Measurements from ENCODE around the gene TTC4. TPM values are rescaled to one million over a fixed set of nuclear protein-coding genes. Genes with fewer than 3 reads are reported as not detected.

TTC4 gene
- total RNA-seq, 1 experiment from 2014 or later = 25.5 TPM

GRCh38 chr1:54745864-54746263 is 30.2 kb downstream of the TTC4 start:
- no TSS peak for BruUV-seq (replicated peaks)
- Histone ChIP-seq H3K9me3 (ENCODE audit: low read depth, low read length, poor library complexity, severe bottlenecking) (no peaks in the 10 kb centered on the region), H3K4me3 (ENCODE audit: low read depth, low read length, poor library complexity, severe bottlenecking) (no peak overlapping the region), H3K36me3 (ENCODE audit: insufficient read depth, low read length, poor library complexity, severe bottlenecking) (peaks cover 16% of the 10 kb centered on the region), H3K27ac (ENCODE audit: low read depth, low read length, poor library complexity, severe bottlenecking) (no peak overlapping the region), H3K27me3 (replicated peaks; ENCODE audit: insufficient read depth, low read depth, low read length, poor library complexity) (no peaks in the 10 kb centered on the region), H3K4me1 (ENCODE audit: insufficient read depth, low read length, poor library complexity, severe bottlenecking) (no peaks in the 10 kb centered on the region)
- intact Hi-C loops (cut with micrococcal nuclease; ENCODE audit: unreplicated experiment) = no loop called here
- CTCF ChIA-PET = interaction anchor here (0.6 kb wide), 1 partner anchor 608 kb away, joined by 3 read pairs; no protein-coding TSS in a partner anchor
- POLR2A ChIA-PET (ENCODE audit: low non-redundant PET) = no interaction called here
- TF ChIP-seq CTCF (conservative IDR thresholded peaks at IDR 0.05; ENCODE audit: low read depth, low read length) = no peak
- no peak for TF ChIP-seq EZH2 (IDR thresholded peaks at IDR 0.05; ENCODE audit: borderline replicate concordance, low read depth, low read length, poor library complexity, severe bottlenecking)
- no peak for DNase-seq (ENCODE audit: low spot score)

GRCh38 chr1:54748094-54748835 is 32.6 kb downstream of the TTC4 start:
- no peak for TF ChIP-seq EZH2 (IDR thresholded peaks at IDR 0.05; ENCODE audit: borderline replicate concordance, low read depth, low read length, poor library complexity, severe bottlenecking)
- no peak for TF ChIP-seq CTCF (conservative IDR thresholded peaks at IDR 0.05; ENCODE audit: low read depth, low read length)
- no peak for DNase-seq (ENCODE audit: low spot score)
- no TSS peak for BruUV-seq (replicated peaks)
- H3K27ac ChIP-seq (ENCODE audit: low read depth, low read length, poor library complexity, severe bottlenecking) = no peak overlapping the region
- ChIA-PET POLR2A (ENCODE audit: low non-redundant PET) (no interaction called here), CTCF (no interaction called here)
- intact Hi-C loops (cut with micrococcal nuclease; ENCODE audit: unreplicated experiment) = no loop called here
- H3K36me3 ChIP-seq (ENCODE audit: insufficient read depth, low read length, poor library complexity, severe bottlenecking) = peaks cover 6% of the 10 kb centered on the region
- no peak overlapping the region for H3K4me3 ChIP-seq (ENCODE audit: low read depth, low read length, poor library complexity, severe bottlenecking)
- no peaks in the 10 kb centered on the region for H3K27me3 ChIP-seq (replicated peaks; ENCODE audit: insufficient read depth, low read depth, low read length, poor library complexity)
- H3K4me1 ChIP-seq (ENCODE audit: insufficient read depth, low read length, poor library complexity, severe bottlenecking) = no peaks in the 10 kb centered on the region
- H3K9me3 ChIP-seq (ENCODE audit: low read depth, low read length, poor library complexity, severe bottlenecking) = no peaks in the 10 kb centered on the region

GRCh38 chr1:54750596-54750995 is 34.9 kb downstream of the TTC4 start:
- H3K4me3 ChIP-seq (ENCODE audit: low read depth, low read length, poor library complexity, severe bottlenecking) = no peak overlapping the region
- H3K27ac ChIP-seq (ENCODE audit: low read depth, low read length, poor library complexity, severe bottlenecking) = no peak overlapping the region
- no peaks in the 10 kb centered on the region for H3K27me3 ChIP-seq (replicated peaks; ENCODE audit: insufficient read depth, low read depth, low read length, poor library complexity)
- H3K4me1 ChIP-seq (ENCODE audit: insufficient read depth, low read length, poor library complexity, severe bottlenecking) = no peaks in the 10 kb centered on the region
- no peaks in the 10 kb centered on the region for H3K9me3 ChIP-seq (ENCODE audit: low read depth, low read length, poor library complexity, severe bottlenecking)
- no peak for DNase-seq (ENCODE audit: low spot score)
- H3K36me3 ChIP-seq (ENCODE audit: insufficient read depth, low read length, poor library complexity, severe bottlenecking) = no peaks in the 10 kb centered on the region
- TF ChIP-seq EZH2 (IDR thresholded peaks at IDR 0.05; ENCODE audit: borderline replicate concordance, low read depth, low read length, poor library complexity, severe bottlenecking) = no peak
- no peak for TF ChIP-seq CTCF (conservative IDR thresholded peaks at IDR 0.05; ENCODE audit: low read depth, low read length)
- ChIA-PET CTCF (no interaction called here), POLR2A (ENCODE audit: low non-redundant PET) (no interaction called here)
- intact Hi-C loops (cut with micrococcal nuclease; ENCODE audit: unreplicated experiment) = no loop called here
- BruUV-seq (replicated peaks) = no TSS peak
